Activated CD4-positive, alpha-beta T cell treated with anti-CD3 and anti-CD28 coated beads for 36 hours (primary cell): ENCODE results near the gene OLFML2B. TPM values are rescaled to one million over a fixed set of nuclear protein-coding genes. Genes with fewer than 3 reads are reported as not detected.

Source experiments
- ATAC-seq: fragments of 200-7000 bp; cut with Tn5 transposase; one replicate; pipeline ENCODE4 v1.10.0; 2021; ENCODE audit warnings: mild to moderate bottlenecking, moderate library complexity
- CTCF ChIA-PET: fragments of 350-600 bp; sonication (Branson Sonifier 250); formaldehyde crosslinking; loops from one replicate; lab custom pipeline; 2021; ENCODE audit warnings: antibody characterized with exemption; lab: Charles Lee
- POLR2A ChIA-PET: fragments of 350-600 bp; sonication (Branson Sonifier 250); formaldehyde crosslinking; loops from one replicate; lab custom pipeline; 2021; ENCODE audit warnings: antibody characterized with exemption, inconsistent platforms; lab: Charles Lee
- DNase-seq: peaks from one replicate; pipeline ENCODE4 v3.0.0-alpha.2; 2020
- H3K27ac Mint-ChIP-seq: one replicate; pipeline ENCODE4 v1.8.0; 2021; ENCODE audit warnings: mixed read lengths
- H3K27me3 Mint-ChIP-seq: one replicate; pipeline ENCODE4 v1.8.0; 2021; ENCODE audit warnings: mixed read lengths
- H3K36me3 Mint-ChIP-seq: one replicate; pipeline ENCODE4 v1.8.0; 2021; ENCODE audit warnings: low read depth, mixed read lengths
- H3K4me1 Mint-ChIP-seq: one replicate; pipeline ENCODE4 v1.8.0; 2021; ENCODE audit warnings: mixed read lengths
- H3K4me3 Mint-ChIP-seq: one replicate; pipeline ENCODE4 v1.8.0; 2021; ENCODE audit warnings: mild to moderate bottlenecking, moderate library complexity, mixed read lengths
- H3K9me3 Mint-ChIP-seq: one replicate; pipeline ENCODE4 v1.8.0; 2021; ENCODE audit warnings: low read depth, mixed read lengths
- intact Hi-C, 2 experiments: fragments of 100-400 bp; cut with DNase I in 1 of 2; cut with micrococcal nuclease in 1 of 2; formaldehyde crosslinking; loops; one replicate each; pipeline versions ENCODE4 v1.14.2 to v1.15.1; 2022 to 2024; cut with DNase I, micrococcal nuclease
- total RNA-seq, 2 experiments: library from RNA; stranded (reverse); gene quantifications; one replicate each; pipeline ENCODE4 v1.2.3, GENCODE V29; 2021

The OLFML2B gene
- total RNA-seq, 2 experiments from 2014 or later = 0.14 to 0.28 TPM

GRCh38 chr1:161978011-161978790 lies 45.5 kb downstream of the OLFML2B start:
- intact Hi-C loops = no loop called here
- POLR2A ChIA-PET = no interaction called here
- ATAC-seq = no peak
- no peaks in the 10 kb centered on the region for H3K36me3 Mint-ChIP-seq
- no peaks in the 10 kb centered on the region for H3K4me1 Mint-ChIP-seq
- DNase-seq = no peak
- CTCF ChIA-PET = interaction anchor here (1.2 to 1.5 kb wide), 2 partner anchors 14 to 59 kb away, joined by 4 to 5 read pairs; no protein-coding TSS in a partner anchor
- no peak overlapping the region for H3K27ac Mint-ChIP-seq
- H3K27me3 Mint-ChIP-seq = no peaks in the 10 kb centered on the region
- H3K9me3 Mint-ChIP-seq = no peaks in the 10 kb centered on the region
- H3K4me3 Mint-ChIP-seq = no peak overlapping the region

- CTCF ChIA-PET = interaction anchor here (0.7 to 0.8 kb wide), 2 partner anchors 61 to 183 kb away, joined by 3 read pairs; no protein-coding TSS in a partner anchor
- POLR2A ChIA-PET = interaction anchor here (1.1 kb wide), 1 partner anchor 32 kb away, joined by 3 read pairs; no protein-coding TSS in a partner anchor
- no peaks in the 10 kb centered on the region for H3K27me3 Mint-ChIP-seq
- DNase-seq (no peak), ATAC-seq (no peak)
- peaks cover 6% of the 10 kb centered on the region for H3K4me1 Mint-ChIP-seq
- no peaks in the 10 kb centered on the region for H3K36me3 Mint-ChIP-seq
- no peak overlapping the region for H3K27ac Mint-ChIP-seq
- intact Hi-C loops = no loop called here
- no peaks in the 10 kb centered on the region for H3K9me3 Mint-ChIP-seq
- H3K4me3 Mint-ChIP-seq = no peak overlapping the region
Observed at GRCh38 chr1:161973924-161974845, 49.5 kb downstream of the OLFML2B start.

GRCh38 chr1:161972828-161973227 lies 50.8 kb downstream of the OLFML2B start:
- H3K27me3 Mint-ChIP-seq = no peaks in the 10 kb centered on the region
- ATAC-seq (no peak), DNase-seq (no peak)
- H3K4me3 Mint-ChIP-seq = no peak overlapping the region
- no peaks in the 10 kb centered on the region for H3K9me3 Mint-ChIP-seq
- intact Hi-C loops = no loop called here
- peaks cover 6% of the 10 kb centered on the region for H3K4me1 Mint-ChIP-seq
- ChIA-PET CTCF (no interaction called here), POLR2A (no interaction called here)
- H3K27ac Mint-ChIP-seq = no peak overlapping the region
- H3K36me3 Mint-ChIP-seq = no peaks in the 10 kb centered on the region

- Mint-ChIP-seq H3K9me3 (no peaks in the 10 kb centered on the region), H3K27ac (no peak overlapping the region), H3K4me1 (peaks cover 9% of the 10 kb centered on the region), H3K36me3 (peaks cover 14% of the 10 kb centered on the region), H3K27me3 (no peaks in the 10 kb centered on the region), H3K4me3 (no peak overlapping the region)
- DNase-seq = no peak
- ChIA-PET POLR2A (interaction anchor here (0.7 kb wide), 1 partner anchor 55 kb away, joined by 3 read pairs; no protein-coding TSS in a partner anchor), CTCF (interaction anchor here (0.7 kb wide), 2 partner anchors 8 to 878 kb away, joined by 3 read pairs; no protein-coding TSS in a partner anchor)
- intact Hi-C loops = no loop called here
- no peak for ATAC-seq
Observed at GRCh38 chr1:161970633-161971032, 53.0 kb downstream of the OLFML2B start.

- Mint-ChIP-seq H3K9me3 (no peaks in the 10 kb centered on the region), H3K4me3 (no peak overlapping the region), H3K27me3 (no peaks in the 10 kb centered on the region), H3K4me1 (peaks cover 10% of the 10 kb centered on the region), H3K36me3 (peaks cover 17% of the 10 kb centered on the region), H3K27ac (no peak overlapping the region)
- no peak for ATAC-seq
- ChIA-PET POLR2A (no interaction called here), CTCF (interaction anchor here (0.7 kb wide), 1 partner anchor 8 kb away, joined by 3 read pairs; no protein-coding TSS in a partner anchor)
- intact Hi-C loops = no loop called here
- DNase-seq = no peak
Observed at GRCh38 chr1:161970036-161970435, 53.6 kb downstream of the OLFML2B start.

- ATAC-seq (no peak), DNase-seq (no peak)
- intact Hi-C loops = loop anchor here in 1 of 2 experiments (10.0 kb wide), 1 partner anchor 529 kb away; the partner anchor contains the start of gene UHMK1
- H3K27ac Mint-ChIP-seq = peak overlapping the region; percentile 5
- peaks cover 37% of the 10 kb centered on the region for H3K4me1 Mint-ChIP-seq
- H3K9me3 Mint-ChIP-seq = no peaks in the 10 kb centered on the region
- no peaks in the 10 kb centered on the region for H3K27me3 Mint-ChIP-seq
- H3K36me3 Mint-ChIP-seq = peaks cover 21% of the 10 kb centered on the region
- POLR2A ChIA-PET = no interaction called here
- CTCF ChIA-PET = no interaction called here
- H3K4me3 Mint-ChIP-seq = no peak overlapping the region
Observed at GRCh38 chr1:161966067-161966466, 57.6 kb downstream of the OLFML2B start.

- Mint-ChIP-seq H3K27me3 (no peaks in the 10 kb centered on the region), H3K9me3 (no peaks in the 10 kb centered on the region), H3K27ac (peak overlapping the region; percentile 95), H3K4me3 (peak overlapping the region; percentile 57), H3K36me3 (peaks cover 42% of the 10 kb centered on the region), H3K4me1 (peaks cover 59% of the 10 kb centered on the region)
- ATAC-seq (peak; percentile 96), DNase-seq (peak; percentile 69)
- POLR2A ChIA-PET = interaction anchor here (0.6 kb wide), 1 partner anchor 431 kb away, joined by 4 read pairs; no protein-coding TSS in a partner anchor
- intact Hi-C loops = loop anchor here (1.0 to 10.0 kb wide), 8 partner anchors 28 to 535 kb away; partner anchors contain the start of genes UHMK1 (in 2 of the 2), ATF6 (in 1 of the 2) and OLFML2B (in 1 of the 2)
- CTCF ChIA-PET = interaction anchor here (1.0 to 2.0 kb wide), 4 partner anchors 8 to 47 kb away, joined by 3 to 4 read pairs (median 3); no protein-coding TSS in a partner anchor
Observed at GRCh38 chr1:161962091-161962887, 61.4 kb downstream of the OLFML2B start.

- H3K27me3 Mint-ChIP-seq = no peaks in the 10 kb centered on the region
- ChIA-PET POLR2A (no interaction called here), CTCF (no interaction called here)
- ATAC-seq (no peak), DNase-seq (peak; percentile 39)
- H3K36me3 Mint-ChIP-seq = peaks cover 33% of the 10 kb centered on the region
- intact Hi-C loops = no loop called here
- peak overlapping the region; percentile 32 for H3K27ac Mint-ChIP-seq
- peaks cover 78% of the 10 kb centered on the region for H3K4me1 Mint-ChIP-seq
- no peaks in the 10 kb centered on the region for H3K9me3 Mint-ChIP-seq
- no peak overlapping the region for H3K4me3 Mint-ChIP-seq
Observed at GRCh38 chr1:161958425-161958824, 65.2 kb downstream of the OLFML2B start.

GRCh38 chr1:161956930-161957329 lies 66.7 kb downstream of the OLFML2B start:
- no peak for ATAC-seq
- no peaks in the 10 kb centered on the region for H3K9me3 Mint-ChIP-seq
- ChIA-PET POLR2A (no interaction called here), CTCF (no interaction called here)
- H3K4me1 Mint-ChIP-seq = peaks cover 71% of the 10 kb centered on the region
- no peaks in the 10 kb centered on the region for H3K27me3 Mint-ChIP-seq
- H3K36me3 Mint-ChIP-seq = peaks cover 33% of the 10 kb centered on the region
- DNase-seq = no peak
- no peak overlapping the region for H3K4me3 Mint-ChIP-seq
- intact Hi-C loops = no loop called here
- no peak overlapping the region for H3K27ac Mint-ChIP-seq

- ATAC-seq (no peak), DNase-seq (no peak)
- Mint-ChIP-seq H3K9me3 (no peaks in the 10 kb centered on the region), H3K27ac (no peak overlapping the region), H3K4me3 (no peak overlapping the region), H3K36me3 (peaks cover 33% of the 10 kb centered on the region), H3K27me3 (no peaks in the 10 kb centered on the region), H3K4me1 (peaks cover 65% of the 10 kb centered on the region)
- POLR2A ChIA-PET = no interaction called here
- CTCF ChIA-PET = interaction anchor here (1.1 kb wide), 1 partner anchor 81 kb away, joined by 3 read pairs; no protein-coding TSS in a partner anchor
- intact Hi-C loops = no loop called here
Observed at GRCh38 chr1:161956097-161956496, 67.6 kb downstream of the OLFML2B start.
